ENCODE data around the gene SLC23A2.

- TF ChIP-seq REST (IDR thresholded peaks at IDR 0.05; ENCODE audit: insufficient read depth in 1 of 2, low read depth in 2 of 2, low read length in 2 of 2) (no peak), POLR2AphosphoS5 (IDR thresholded peaks at IDR 0.05; ENCODE audit: low read depth, low read length) (no peak), SIN3A (IDR thresholded peaks at IDR 0.05; ENCODE audit: borderline replicate concordance, insufficient read depth, low read length) (no peak), TAF1 (IDR thresholded peaks at IDR 0.05; ENCODE audit: borderline replicate concordance, insufficient read depth, low read length) (no peak), FOXP2 (optimal IDR thresholded peaks at IDR 0.05; ENCODE audit: borderline replicate concordance, extremely low read depth, extremely low read length, insufficient read depth) (no peak)
These were observed 43.4 kb downstream of the SLC23A2 start for GRCh38 chr20:4957939-4958362.

Data from PFSK-1 (cell line).